ENCODE data around the gene TRAF2.

DNA sequence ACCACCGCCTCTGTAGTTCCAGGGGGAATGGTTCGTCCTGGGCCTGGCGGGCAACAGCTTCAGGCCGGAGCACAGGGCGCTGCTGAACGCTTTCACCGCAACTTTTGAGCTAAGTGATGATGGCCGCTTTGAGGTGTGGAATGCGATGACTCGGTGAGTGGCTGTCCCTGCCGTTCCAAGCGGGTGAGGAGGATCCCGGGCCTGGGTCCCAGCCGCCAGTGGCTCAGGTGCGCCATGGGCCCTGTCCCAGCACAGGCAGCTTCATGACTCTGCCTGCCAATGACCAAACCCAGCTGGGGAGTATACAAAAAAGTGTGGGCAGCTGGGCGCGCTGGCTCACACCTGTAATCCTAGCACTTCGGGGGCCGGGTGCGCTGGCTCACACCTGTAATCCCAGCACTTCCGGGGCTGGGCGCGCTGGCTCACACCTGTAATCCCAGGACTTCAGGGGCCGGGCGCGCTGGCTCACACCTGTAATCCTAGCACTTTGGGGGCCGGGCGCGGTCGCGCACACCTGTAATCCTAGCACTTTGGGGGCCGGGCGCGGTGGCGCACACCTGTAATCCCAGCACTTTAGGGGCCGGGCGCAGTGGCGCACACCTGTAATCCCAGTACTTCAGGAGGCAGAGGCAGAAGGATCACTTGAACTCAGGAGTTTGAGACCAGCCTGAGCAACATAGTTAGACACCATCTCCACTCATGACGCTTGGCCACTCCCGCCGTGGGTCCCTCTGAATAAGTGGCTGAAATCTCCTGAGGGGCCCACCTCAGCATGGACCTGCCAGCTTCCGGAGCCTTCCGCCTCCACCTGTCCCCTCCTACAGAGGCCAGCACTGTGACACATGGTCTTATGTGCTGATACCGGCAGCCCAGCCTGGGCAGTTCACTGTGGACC, 66.8 kb downstream of the TRAF2 start:
- TF ChIP-seq CTCF (IDR thresholded peaks at IDR 0.05; ENCODE audit: low read depth, low read length) (no peak), POLR2A (IDR thresholded peaks at IDR 0.05; ENCODE audit: extremely low read depth, insufficient read length) (no peak)
